ENCODE data around the gene SEMA7A. TPM values are rescaled to one million over a fixed set of nuclear protein-coding genes. Genes with fewer than 3 reads are reported as not detected.

Gene SEMA7A
- total RNA-seq, 2 donors from 2014 or later: 8.1 to 8.2 TPM

DNA sequence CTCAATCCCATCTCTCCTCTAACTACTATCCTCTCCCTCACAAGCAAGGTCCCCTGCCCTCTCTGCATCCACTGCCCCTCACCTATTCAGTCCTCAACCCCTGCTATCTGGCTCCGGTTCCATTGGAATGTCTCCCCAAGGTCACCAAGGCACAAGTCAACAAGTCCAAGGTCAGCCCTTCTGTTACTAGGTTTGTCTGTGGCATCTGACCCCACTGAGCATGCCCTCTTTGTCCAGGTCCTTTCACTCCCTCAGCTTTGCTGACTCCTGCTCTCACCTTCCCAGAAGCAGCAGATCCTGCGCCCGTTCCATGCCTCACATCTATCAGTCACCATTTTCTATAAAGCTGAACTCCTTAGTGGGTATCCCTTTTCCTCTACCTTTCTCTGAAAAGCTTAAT lies 8.3 kb upstream of the SEMA7A start:
- Mint-ChIP-seq H3K27me3 (ENCODE audit: insufficient read depth) (no peaks in the 10 kb centered on the region), H3K4me3 (no peak overlapping the region), H3K36me3 (ENCODE audit: low read depth) (peaks cover 10% of the 10 kb centered on the region), H3K4me1 (peaks cover 36% of the 10 kb centered on the region), H3K9me3 (no peaks in the 10 kb centered on the region), H3K27ac (peak overlapping the region; percentile 84)
- no peaks in the 10 kb centered on the region for H3K9me3 ChIP-seq (ENCODE audit: control insufficient read depth, low read length)
- no peak overlapping the region for H3K4me3 ChIP-seq (ENCODE audit: low read length)
- no peak for DNase-seq
- 84 to 100% methylated on average over 2 to 3 of the region's 3 CpGs for WGBS, 2 experiments (ENCODE audit: insufficient coverage in 1 of 2, insufficient read length in 1 of 2)
- H3K27me3 ChIP-seq (ENCODE audit: control insufficient read depth, insufficient read depth, low read length, poor library complexity, severe bottlenecking): no peaks in the 10 kb centered on the region
- peaks cover 8% of the 10 kb centered on the region for H3K36me3 ChIP-seq (ENCODE audit: control insufficient read depth, insufficient read depth, low read length)
- TF ChIP-seq, protein P1, sequence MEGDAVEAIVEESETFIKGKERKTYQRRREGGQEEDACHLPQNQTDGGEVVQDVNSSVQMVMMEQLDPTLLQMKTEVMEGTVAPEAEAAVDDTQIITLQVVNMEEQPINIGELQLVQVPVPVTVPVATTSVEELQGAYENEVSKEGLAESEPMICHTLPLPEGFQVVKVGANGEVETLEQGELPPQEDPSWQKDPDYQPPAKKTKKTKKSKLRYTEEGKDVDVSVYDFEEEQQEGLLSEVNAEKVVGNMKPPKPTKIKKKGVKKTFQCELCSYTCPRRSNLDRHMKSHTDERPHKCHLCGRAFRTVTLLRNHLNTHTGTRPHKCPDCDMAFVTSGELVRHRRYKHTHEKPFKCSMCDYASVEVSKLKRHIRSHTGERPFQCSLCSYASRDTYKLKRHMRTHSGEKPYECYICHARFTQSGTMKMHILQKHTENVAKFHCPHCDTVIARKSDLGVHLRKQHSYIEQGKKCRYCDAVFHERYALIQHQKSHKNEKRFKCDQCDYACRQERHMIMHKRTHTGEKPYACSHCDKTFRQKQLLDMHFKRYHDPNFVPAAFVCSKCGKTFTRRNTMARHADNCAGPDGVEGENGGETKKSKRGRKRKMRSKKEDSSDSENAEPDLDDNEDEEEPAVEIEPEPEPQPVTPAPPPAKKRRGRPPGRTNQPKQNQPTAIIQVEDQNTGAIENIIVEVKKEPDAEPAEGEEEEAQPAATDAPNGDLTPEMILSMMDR (conservative IDR thresholded peaks at IDR 0.05): no peak
- no peak overlapping the region for H3K27ac ChIP-seq (ENCODE audit: low read depth, low read length)
- H3K9ac ChIP-seq (ENCODE audit: extremely low read depth, low read length, poor library complexity, severe bottlenecking): no peak overlapping the region
- peaks cover 8% of the 10 kb centered on the region for H3K4me1 ChIP-seq (ENCODE audit: control insufficient read depth, insufficient read depth, low read length)

DNA sequence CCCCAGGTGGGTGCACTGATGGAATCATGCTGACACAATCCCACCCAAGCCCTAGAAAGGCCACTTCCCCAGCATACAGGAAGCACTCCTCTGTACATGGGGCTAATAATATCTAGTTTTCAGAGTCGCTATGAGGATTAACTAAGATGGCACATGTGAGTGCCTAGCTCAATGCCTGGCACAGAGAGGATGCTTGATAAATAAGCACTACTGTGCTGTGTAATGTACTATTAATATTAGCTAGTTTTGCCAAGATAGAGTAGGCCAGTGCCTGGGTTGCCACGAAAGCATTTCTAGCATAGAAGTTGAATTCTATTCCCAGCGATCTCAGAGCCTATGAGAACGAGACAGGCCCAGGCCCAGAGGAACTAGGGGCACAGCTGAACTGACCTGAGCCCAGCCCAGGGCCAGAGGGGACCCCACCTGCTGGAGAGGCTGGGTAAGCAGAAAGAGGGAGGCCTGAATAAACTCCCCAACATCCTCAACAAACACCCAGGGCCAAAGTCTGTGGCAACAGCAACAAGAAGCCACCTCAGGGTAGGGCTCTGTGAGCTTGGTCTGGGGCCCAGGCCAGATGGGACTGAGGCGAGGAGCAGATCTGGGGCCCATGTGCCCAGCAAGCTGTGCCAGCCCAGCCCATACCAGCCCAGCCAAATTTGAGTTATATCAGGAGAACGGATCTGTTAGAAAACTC lies 7.6 kb upstream of the SEMA7A start:
- 92 to 100% methylated on average over 2 to 6 of the region's 6 CpGs for WGBS, 2 experiments (ENCODE audit: insufficient coverage in 1 of 2, insufficient read length in 1 of 2)
- Histone ChIP-seq H3K27ac (ENCODE audit: low read depth, low read length) (no peak overlapping the region), H3K27me3 (ENCODE audit: control insufficient read depth, insufficient read depth, low read length, poor library complexity, severe bottlenecking) (no peaks in the 10 kb centered on the region), H3K9ac (ENCODE audit: extremely low read depth, low read length, poor library complexity, severe bottlenecking) (no peak overlapping the region), H3K4me1 (ENCODE audit: control insufficient read depth, insufficient read depth, low read length) (peaks cover 8% of the 10 kb centered on the region), H3K36me3 (ENCODE audit: control insufficient read depth, insufficient read depth, low read length) (peaks cover 4% of the 10 kb centered on the region), H3K9me3 (ENCODE audit: control insufficient read depth, low read length) (no peaks in the 10 kb centered on the region), H3K4me3 (ENCODE audit: low read length) (no peak overlapping the region)
- TF ChIP-seq, protein P1 (conservative IDR thresholded peaks at IDR 0.05): no peak
- Mint-ChIP-seq H3K36me3 (ENCODE audit: low read depth) (peaks cover 7% of the 10 kb centered on the region), H3K4me1 (peaks cover 36% of the 10 kb centered on the region), H3K4me3 (no peak overlapping the region), H3K9me3 (no peaks in the 10 kb centered on the region), H3K27ac (no peak overlapping the region), H3K27me3 (ENCODE audit: insufficient read depth) (peaks cover 2% of the 10 kb centered on the region)
- no peak for DNase-seq

DNA sequence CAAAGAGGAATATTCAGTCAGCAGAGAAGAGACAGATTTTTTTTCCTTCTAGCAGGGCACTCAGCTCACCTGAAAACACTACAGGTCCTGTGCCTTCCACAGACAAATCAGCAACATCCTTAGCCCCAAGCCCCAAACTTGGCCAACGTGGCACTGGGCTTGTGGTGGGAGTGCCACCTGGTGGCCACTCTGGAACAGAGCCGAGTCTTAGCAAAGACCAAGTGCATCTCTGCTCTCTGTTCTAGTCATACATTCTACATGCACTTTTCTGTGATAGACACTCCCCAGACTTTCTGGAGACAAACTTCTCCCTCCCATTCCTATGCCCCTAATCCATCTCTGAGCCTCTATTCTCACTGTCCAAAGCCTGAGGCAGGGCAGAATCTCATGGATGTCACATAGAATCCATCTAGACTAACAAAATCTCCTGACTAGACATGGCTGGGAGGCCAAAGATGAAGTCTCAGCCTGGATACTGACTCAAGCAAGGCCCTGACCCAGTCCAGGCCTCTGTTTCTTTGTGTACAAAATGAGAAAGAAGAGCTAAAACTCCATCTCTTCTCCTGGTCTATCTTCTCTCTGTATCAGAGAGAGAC lies 5.1 kb upstream of the SEMA7A start:
- no peak overlapping the region for H3K4me3 ChIP-seq (ENCODE audit: low read length)
- Mint-ChIP-seq H3K27ac (no peak overlapping the region), H3K4me3 (no peak overlapping the region), H3K4me1 (peaks cover 44% of the 10 kb centered on the region), H3K36me3 (ENCODE audit: low read depth) (no peaks in the 10 kb centered on the region), H3K9me3 (no peaks in the 10 kb centered on the region), H3K27me3 (ENCODE audit: insufficient read depth) (peaks cover 20% of the 10 kb centered on the region)
- peaks cover 17% of the 10 kb centered on the region for H3K4me1 ChIP-seq (ENCODE audit: control insufficient read depth, insufficient read depth, low read length)
- H3K36me3 ChIP-seq (ENCODE audit: control insufficient read depth, insufficient read depth, low read length): no peaks in the 10 kb centered on the region
- H3K27ac ChIP-seq (ENCODE audit: low read depth, low read length): no peak overlapping the region
- no peaks in the 10 kb centered on the region for H3K9me3 ChIP-seq (ENCODE audit: control insufficient read depth, low read length)
- TF ChIP-seq, protein P1 (conservative IDR thresholded peaks at IDR 0.05): peak; percentile 97
- peak; percentile 91 for DNase-seq
- H3K9ac ChIP-seq (ENCODE audit: extremely low read depth, low read length, poor library complexity, severe bottlenecking): no peak overlapping the region
- no peaks in the 10 kb centered on the region for H3K27me3 ChIP-seq (ENCODE audit: control insufficient read depth, insufficient read depth, low read length, poor library complexity, severe bottlenecking)
- 0% methylated on average over 2 of the region's 2 CpGs for WGBS, 2 experiments (ENCODE audit: insufficient coverage in 1 of 2, insufficient read length in 1 of 2)

Data from endodermal cell (in vitro differentiated cells).